ENCODE results near the gene SNX1.
"Not testable (repeated sequence)": the region's sequence is repeated elsewhere in the genome, so short reads cannot be mapped to it uniquely, and the experiment has no call there.

Gene SNX1

DNA sequence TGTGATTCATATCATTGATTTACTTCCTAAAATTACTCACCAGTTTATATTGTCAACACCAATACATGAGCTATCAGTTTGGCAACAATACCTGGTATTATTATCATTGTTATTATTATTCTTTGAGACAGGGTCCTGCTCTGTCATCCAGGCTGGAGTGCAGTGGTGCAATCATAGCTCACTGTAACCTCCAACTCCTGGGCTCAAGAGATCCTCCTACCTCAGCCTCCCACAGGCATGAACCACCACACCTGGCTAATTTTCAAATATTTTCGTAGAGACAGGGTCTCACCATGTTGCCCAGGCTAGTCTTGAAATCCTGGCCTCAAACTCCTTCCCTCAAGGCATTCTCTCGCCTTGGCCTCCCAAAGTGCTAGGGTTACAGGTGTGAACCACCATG is 22.3 kb upstream of the SNX1 start:
- H3K36me3 ChIP-seq (ENCODE audit: control insufficient read depth in 2 of 2, insufficient read depth in 2 of 2, low read length in 2 of 2) = peaks cover 12 to 23% of the 10 kb centered on the region in 2 donors
- not testable (repeated sequence) for H3K9me3 ChIP-seq (ENCODE audit: control insufficient read depth in 2 of 2, low read length in 2 of 2); H3K4me1 ChIP-seq (ENCODE audit: control insufficient read depth in 2 of 2, insufficient read depth in 2 of 2, low read length in 2 of 2); H3K27me3 ChIP-seq (ENCODE audit: control insufficient read depth in 2 of 2, insufficient read depth in 2 of 2, low read length in 2 of 2); H3K9ac ChIP-seq (ENCODE audit: low read depth in 1 of 2, low read length in 2 of 2); H3K27ac ChIP-seq (ENCODE audit: low read depth in 2 of 2, low read length in 2 of 2); H3K4me3 ChIP-seq (ENCODE audit: low read length in 2 of 2)

DNA sequence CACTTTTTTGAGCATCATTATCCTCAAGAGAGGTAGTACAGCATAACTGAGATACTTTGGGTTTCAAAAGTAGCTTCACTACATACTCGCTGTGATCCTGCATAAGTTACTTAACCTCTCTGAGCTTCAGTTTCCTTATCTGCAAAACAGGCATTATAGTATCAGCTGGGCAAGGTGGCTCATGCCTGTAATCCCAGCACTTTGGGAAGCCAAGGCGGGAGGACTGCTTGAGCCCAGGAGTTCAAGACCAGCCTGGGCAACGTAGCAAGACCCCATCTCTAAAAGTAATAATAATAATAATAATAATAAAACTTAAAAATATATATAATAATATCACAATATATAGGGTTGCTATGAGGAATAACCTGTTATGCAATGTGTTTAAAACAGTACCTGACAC is 13.0 kb upstream of the SNX1 start:
- Histone ChIP-seq H3K9ac (ENCODE audit: low read depth in 1 of 2, low read length in 2 of 2) (no peak overlapping the region), H3K9me3 (ENCODE audit: control insufficient read depth in 2 of 2, low read length in 2 of 2) (no peaks in the 10 kb centered on the region), H3K4me3 (ENCODE audit: low read length in 2 of 2) (no peak overlapping the region), H3K36me3 (ENCODE audit: control insufficient read depth in 2 of 2, insufficient read depth in 2 of 2, low read length in 2 of 2) (peaks cover 8 to 31% of the 10 kb centered on the region in 2 donors), H3K4me1 (ENCODE audit: control insufficient read depth in 2 of 2, insufficient read depth in 2 of 2, low read length in 2 of 2) (no peaks in the 10 kb centered on the region), H3K27me3 (ENCODE audit: control insufficient read depth in 2 of 2, insufficient read depth in 2 of 2, low read length in 2 of 2) (no peaks in the 10 kb centered on the region), H3K27ac (ENCODE audit: low read depth in 2 of 2, low read length in 2 of 2) (no peak overlapping the region)

DNA sequence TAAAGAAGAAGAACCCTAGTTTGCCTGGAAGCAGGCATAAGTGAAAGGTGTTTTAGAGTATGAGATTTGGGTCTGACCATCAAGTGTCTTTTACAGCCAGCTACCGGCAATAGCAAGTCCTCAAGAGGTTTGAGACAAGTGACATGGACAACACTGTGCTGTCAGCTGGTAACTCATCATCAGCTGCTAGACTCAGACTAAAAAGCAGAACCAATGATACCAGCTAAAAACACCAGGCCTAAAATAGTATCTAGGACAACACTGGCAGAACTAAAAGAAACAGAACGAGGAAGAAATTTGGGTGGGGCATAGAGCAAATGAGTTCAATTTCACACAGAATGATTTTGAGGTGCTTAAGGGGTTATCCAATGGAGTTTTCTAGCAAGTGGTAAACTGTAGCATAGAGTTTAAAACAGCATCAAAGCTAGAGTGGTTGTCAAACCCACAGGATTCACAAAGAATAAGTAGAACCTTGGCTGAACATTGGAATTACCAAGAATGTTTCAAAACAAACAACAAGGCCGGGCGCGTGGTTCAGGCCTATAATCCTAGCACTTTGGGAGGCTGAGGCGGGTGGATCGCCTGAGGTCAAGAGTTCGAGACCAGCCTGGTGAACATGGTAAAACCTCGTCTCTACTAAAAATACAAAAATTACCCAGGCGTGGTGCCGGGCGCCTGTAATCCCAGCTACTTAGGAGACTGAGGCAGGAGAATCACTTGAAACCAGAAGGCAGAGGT is 6.1 kb upstream of the SNX1 start:
- peak overlapping the region in 1 of 2 donors; percentile 6 for H3K9ac ChIP-seq (ENCODE audit: low read depth in 1 of 2, low read length in 2 of 2)
- H3K4me3 ChIP-seq (ENCODE audit: low read length in 2 of 2) = no peak overlapping the region
- H3K9me3 ChIP-seq (ENCODE audit: control insufficient read depth in 2 of 2, low read length in 2 of 2) = no peaks in the 10 kb centered on the region
- peak overlapping the region; percentile 20 to 48 for H3K27ac ChIP-seq (ENCODE audit: low read depth in 2 of 2, low read length in 2 of 2)
- H3K4me1 ChIP-seq (ENCODE audit: control insufficient read depth in 2 of 2, insufficient read depth in 2 of 2, low read length in 2 of 2) = peaks cover 13 to 15% of the 10 kb centered on the region in 2 donors
- peaks cover 10 to 23% of the 10 kb centered on the region in 2 donors for H3K36me3 ChIP-seq (ENCODE audit: control insufficient read depth in 2 of 2, insufficient read depth in 2 of 2, low read length in 2 of 2)
- H3K27me3 ChIP-seq (ENCODE audit: control insufficient read depth in 2 of 2, insufficient read depth in 2 of 2, low read length in 2 of 2) = no peaks in the 10 kb centered on the region

DNA sequence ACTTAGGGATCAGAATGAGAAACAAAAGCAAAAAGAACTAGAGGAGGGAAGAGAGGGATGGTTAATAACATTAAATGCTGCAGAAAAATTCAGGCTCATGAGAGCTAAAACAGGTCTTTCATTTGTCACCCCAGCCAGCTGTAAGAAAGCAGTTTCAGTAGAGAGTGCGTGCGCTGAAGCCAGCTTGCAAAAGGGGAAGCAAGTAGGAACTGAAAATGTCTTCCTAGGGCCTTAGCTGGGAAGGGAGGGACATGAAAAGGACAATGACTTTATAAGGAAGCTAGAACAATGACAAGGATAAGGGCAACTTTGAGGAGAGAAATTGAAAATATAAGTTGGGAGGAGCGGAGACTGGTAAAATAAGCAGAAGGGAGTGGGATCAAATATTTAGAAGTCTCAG is 5.3 kb upstream of the SNX1 start:
- H3K4me1 ChIP-seq (ENCODE audit: control insufficient read depth in 2 of 2, insufficient read depth in 2 of 2, low read length in 2 of 2) = peaks cover 18 to 23% of the 10 kb centered on the region in 2 donors
- H3K36me3 ChIP-seq (ENCODE audit: control insufficient read depth in 2 of 2, insufficient read depth in 2 of 2, low read length in 2 of 2) = peaks cover 10 to 18% of the 10 kb centered on the region in 2 donors
- peak overlapping the region; percentile 20 to 48 for H3K27ac ChIP-seq (ENCODE audit: low read depth in 2 of 2, low read length in 2 of 2)
- peak overlapping the region in 1 of 2 donors; percentile 20 for H3K9ac ChIP-seq (ENCODE audit: low read depth in 1 of 2, low read length in 2 of 2)
- no peak overlapping the region for H3K4me3 ChIP-seq (ENCODE audit: low read length in 2 of 2)
- H3K27me3 ChIP-seq (ENCODE audit: control insufficient read depth in 2 of 2, insufficient read depth in 2 of 2, low read length in 2 of 2) = no peaks in the 10 kb centered on the region
- H3K9me3 ChIP-seq (ENCODE audit: control insufficient read depth in 2 of 2, low read length in 2 of 2) = no peaks in the 10 kb centered on the region

DNA sequence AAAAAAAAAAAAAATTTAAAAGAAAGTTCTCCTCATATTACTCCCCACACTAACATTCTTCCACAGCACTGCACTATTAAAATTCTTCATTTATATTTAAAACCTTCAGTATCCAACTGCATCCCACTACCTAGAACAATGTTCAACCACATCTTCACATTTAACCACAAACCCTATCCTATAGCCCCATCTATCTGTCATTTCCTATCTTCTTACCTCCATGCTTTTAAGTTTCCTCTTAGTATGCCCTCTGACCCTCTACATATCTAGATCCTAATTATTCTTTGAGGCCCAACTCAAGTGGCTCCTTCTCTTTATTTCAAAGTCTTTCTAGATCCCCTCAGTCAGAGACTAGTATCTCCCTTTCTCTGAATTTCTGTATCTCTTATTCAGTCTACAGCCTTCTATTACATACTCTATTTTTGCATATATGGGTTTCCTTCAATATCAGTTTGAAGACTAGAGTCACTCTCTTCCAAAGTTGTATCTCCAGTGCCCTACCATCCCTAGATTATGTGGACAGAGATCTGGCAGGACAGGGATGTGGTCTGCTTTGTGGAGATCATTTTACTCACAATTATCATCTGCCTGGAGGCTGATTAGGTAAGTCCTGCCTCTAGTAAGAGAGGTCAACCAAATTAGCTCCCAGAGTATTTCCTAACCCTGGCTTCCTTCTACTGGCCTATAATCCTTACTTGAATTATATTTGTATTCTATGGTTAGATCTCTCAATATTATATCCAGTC is 3.5 kb upstream of the SNX1 start:
- H3K36me3 ChIP-seq (ENCODE audit: control insufficient read depth in 2 of 2, insufficient read depth in 2 of 2, low read length in 2 of 2) = peaks cover 9 to 18% of the 10 kb centered on the region in 2 donors
- H3K4me3 ChIP-seq (ENCODE audit: low read length in 2 of 2) = peak overlapping the region; percentile 88
- peak overlapping the region; percentile 73 to 91 for H3K27ac ChIP-seq (ENCODE audit: low read depth in 2 of 2, low read length in 2 of 2)
- H3K9me3 ChIP-seq (ENCODE audit: control insufficient read depth in 2 of 2, low read length in 2 of 2) = no peaks in the 10 kb centered on the region
- H3K4me1 ChIP-seq (ENCODE audit: control insufficient read depth in 2 of 2, insufficient read depth in 2 of 2, low read length in 2 of 2) = peaks cover 24 to 31% of the 10 kb centered on the region in 2 donors
- H3K27me3 ChIP-seq (ENCODE audit: control insufficient read depth in 2 of 2, insufficient read depth in 2 of 2, low read length in 2 of 2) = no peaks in the 10 kb centered on the region
- peak overlapping the region; percentile 81 to 90 for H3K9ac ChIP-seq (ENCODE audit: low read depth in 1 of 2, low read length in 2 of 2)

DNA sequence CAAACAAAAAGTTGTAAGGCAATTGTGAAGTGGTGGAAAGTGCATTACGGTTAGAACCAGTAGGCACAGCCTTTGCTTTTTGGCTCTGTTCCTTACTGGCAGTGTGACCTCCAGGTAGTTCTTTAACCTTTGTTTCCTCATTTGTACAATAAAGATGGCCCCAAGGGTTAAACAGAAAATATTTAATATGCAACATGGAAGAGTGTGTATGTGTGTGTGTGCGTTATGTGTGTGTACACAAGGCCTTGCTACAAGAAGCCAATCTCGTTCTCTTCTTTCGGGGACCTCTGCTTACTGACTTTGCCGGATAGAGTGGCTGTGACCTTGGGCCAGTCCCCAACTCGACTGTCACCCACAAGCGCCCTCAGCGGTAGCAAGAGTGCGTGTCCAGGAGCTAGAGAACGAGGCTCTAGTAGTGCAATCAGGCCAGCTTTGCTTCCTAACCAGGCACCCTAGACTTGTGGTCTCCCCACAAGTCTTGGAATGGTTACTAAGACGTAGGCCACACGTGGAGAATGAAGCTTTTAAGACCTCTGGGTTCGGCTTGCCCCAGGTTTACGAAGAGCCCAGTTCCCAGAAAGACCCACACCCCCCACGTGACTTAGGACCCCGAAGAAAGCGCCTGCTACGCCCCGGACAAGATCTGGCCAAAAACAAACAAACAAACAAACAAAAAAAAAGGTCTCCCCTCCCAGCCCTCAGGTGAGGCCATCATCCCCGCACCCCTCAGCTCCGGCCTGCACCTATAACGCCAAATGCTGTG is 2.7 kb upstream of the SNX1 start:
- H3K9me3 ChIP-seq (ENCODE audit: control insufficient read depth in 2 of 2, low read length in 2 of 2) = no peaks in the 10 kb centered on the region
- peaks cover 3 to 12% of the 10 kb centered on the region in 2 donors for H3K36me3 ChIP-seq (ENCODE audit: control insufficient read depth in 2 of 2, insufficient read depth in 2 of 2, low read length in 2 of 2)
- peak overlapping the region; percentile 81 to 90 for H3K9ac ChIP-seq (ENCODE audit: low read depth in 1 of 2, low read length in 2 of 2)
- H3K27me3 ChIP-seq (ENCODE audit: control insufficient read depth in 2 of 2, insufficient read depth in 2 of 2, low read length in 2 of 2) = no peaks in the 10 kb centered on the region
- peaks cover 25 to 39% of the 10 kb centered on the region in 2 donors for H3K4me1 ChIP-seq (ENCODE audit: control insufficient read depth in 2 of 2, insufficient read depth in 2 of 2, low read length in 2 of 2)
- H3K4me3 ChIP-seq (ENCODE audit: low read length in 2 of 2) = peak overlapping the region; percentile 88
- H3K27ac ChIP-seq (ENCODE audit: low read depth in 2 of 2, low read length in 2 of 2) = peak overlapping the region; percentile 73 to 91

DNA sequence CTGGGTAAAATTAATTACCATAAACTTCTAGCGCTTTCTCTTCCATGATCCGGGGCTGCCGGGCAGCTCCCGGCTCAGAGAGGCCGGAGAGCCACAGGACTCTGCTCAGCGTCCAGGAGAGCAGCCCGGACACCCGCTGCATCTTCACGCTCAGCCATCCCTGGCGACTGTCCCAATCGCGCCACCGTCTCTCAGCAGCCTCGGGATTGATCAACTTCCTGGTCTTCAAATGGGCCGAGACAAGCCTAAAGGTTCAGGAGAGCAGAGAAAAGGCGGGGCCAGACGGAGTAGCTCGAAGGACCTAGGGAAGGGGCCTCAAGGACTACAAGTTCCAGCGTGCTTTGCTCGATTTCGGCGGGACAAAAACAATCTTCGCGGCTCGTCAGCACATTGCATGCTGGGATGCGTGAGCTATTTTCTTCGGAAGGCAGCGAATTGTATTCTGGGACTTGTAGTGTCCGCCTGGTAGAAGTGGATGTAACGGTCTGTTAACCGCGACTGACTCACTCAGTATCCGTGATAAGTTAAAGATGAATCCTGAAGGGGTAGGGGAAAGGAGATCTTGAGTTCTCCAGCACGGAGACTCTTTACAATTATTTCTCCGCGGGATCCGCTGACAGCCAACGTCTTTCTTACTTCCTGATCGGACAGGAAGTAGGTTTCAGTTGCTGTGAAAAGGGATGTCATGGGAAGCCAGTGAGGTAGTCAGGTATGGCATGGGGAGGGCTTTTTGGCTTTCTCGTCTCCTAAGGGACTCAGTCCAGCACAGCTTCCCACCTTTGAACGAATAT is 2.0 kb upstream of the SNX1 start, which contains the start of gene CIAO2A:
TSS of gene CIAO2A (minus strand) at position 212 of the 791 bp plus-strand sequence. CDS start at position 142, 70 bp downstream.
- H3K4me1 ChIP-seq (ENCODE audit: control insufficient read depth in 2 of 2, insufficient read depth in 2 of 2, low read length in 2 of 2) = peaks cover 25 to 40% of the 10 kb centered on the region in 2 donors
- H3K36me3 ChIP-seq (ENCODE audit: control insufficient read depth in 2 of 2, insufficient read depth in 2 of 2, low read length in 2 of 2) = peaks cover 0 to 7% of the 10 kb centered on the region in 2 donors
- peak within 1 kb of the TSS; percentile 73 to 91 for H3K27ac ChIP-seq (ENCODE audit: low read depth in 2 of 2, low read length in 2 of 2)
- no peaks in the 10 kb centered on the region for H3K9me3 ChIP-seq (ENCODE audit: control insufficient read depth in 2 of 2, low read length in 2 of 2)
- peak within 1 kb of the TSS; percentile 88 for H3K4me3 ChIP-seq (ENCODE audit: low read length in 2 of 2)
- no peaks in the 10 kb centered on the region for H3K27me3 ChIP-seq (ENCODE audit: control insufficient read depth in 2 of 2, insufficient read depth in 2 of 2, low read length in 2 of 2)
- H3K9ac ChIP-seq (ENCODE audit: low read depth in 1 of 2, low read length in 2 of 2) = peak within 1 kb of the TSS; percentile 81 to 90

DNA sequence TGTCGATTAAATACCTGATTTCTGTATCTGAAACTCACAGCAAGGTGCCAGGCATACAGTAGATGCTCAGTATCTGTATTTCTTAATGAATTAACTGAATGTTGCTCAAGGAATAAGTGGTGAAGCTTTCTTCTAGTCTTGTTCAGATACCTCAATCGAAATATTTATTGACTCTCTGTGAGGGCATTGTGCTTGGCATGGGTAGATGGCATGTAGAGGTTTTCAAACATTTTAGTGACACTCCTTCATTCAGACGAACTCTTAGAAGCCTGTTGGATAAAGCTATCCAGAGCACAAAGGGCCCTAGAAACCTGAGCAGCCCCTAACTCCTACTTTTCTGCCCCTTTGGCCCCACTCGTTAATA is 369 bp upstream of the SNX1 start:
- Histone ChIP-seq H3K9me3 (ENCODE audit: control insufficient read depth in 2 of 2, low read length in 2 of 2) (no peaks in the 10 kb centered on the region), H3K27ac (ENCODE audit: low read depth in 2 of 2, low read length in 2 of 2) (peak overlapping the region; percentile 81), H3K36me3 (ENCODE audit: control insufficient read depth in 2 of 2, insufficient read depth in 2 of 2, low read length in 2 of 2) (peaks cover 0 to 2% of the 10 kb centered on the region in 2 donors), H3K4me3 (ENCODE audit: low read length in 2 of 2) (peak overlapping the region; percentile 59 to 88), H3K9ac (ENCODE audit: low read depth in 1 of 2, low read length in 2 of 2) (peak overlapping the region; percentile 53 to 89), H3K4me1 (ENCODE audit: control insufficient read depth in 2 of 2, insufficient read depth in 2 of 2, low read length in 2 of 2) (peaks cover 25 to 40% of the 10 kb centered on the region in 2 donors), H3K27me3 (ENCODE audit: control insufficient read depth in 2 of 2, insufficient read depth in 2 of 2, low read length in 2 of 2) (no peaks in the 10 kb centered on the region)

DNA sequence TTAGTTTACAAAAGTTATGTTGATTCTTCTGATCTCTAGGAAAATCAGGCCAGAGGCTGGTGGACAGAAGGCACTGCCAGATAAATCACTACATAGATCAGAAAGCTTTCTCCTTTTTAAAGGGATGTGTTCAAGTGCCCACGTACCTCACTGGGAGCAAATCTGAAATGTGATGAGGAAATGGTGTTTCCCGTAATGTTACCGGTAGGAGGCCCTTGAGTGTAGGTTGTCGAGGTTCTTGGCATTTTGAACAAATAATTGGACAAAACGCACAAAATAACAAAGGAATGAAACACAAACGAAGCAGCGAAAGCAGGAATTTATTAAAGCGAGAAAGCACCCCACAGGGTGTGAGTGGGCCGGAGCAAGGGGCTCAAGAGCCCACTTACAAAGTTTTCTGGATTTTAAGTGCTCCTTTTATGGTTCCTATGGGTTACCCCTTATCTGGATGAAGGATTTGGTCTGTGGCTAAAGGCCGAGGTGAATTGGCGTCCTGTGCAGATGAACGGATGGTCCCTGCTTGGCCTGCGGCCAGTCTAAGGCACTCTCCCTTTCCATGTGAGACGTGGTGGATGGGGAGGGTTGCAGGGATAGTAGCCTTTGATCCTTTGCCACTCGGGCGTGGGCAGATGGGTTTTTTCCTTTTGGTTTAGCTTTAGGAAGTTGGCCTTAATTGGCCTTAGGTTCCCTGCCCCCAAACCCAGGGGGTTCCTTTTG is 1.0 kb downstream of the SNX1 start:
- Histone ChIP-seq H3K27ac (ENCODE audit: low read depth in 2 of 2, low read length in 2 of 2) (peak overlapping the region in 1 of 2 donors; percentile 81), H3K4me3 (ENCODE audit: low read length in 2 of 2) (peak overlapping the region; percentile 83 to 96), H3K9me3 (ENCODE audit: control insufficient read depth in 2 of 2, low read length in 2 of 2) (no peaks in the 10 kb centered on the region), H3K4me1 (ENCODE audit: control insufficient read depth in 2 of 2, insufficient read depth in 2 of 2, low read length in 2 of 2) (peaks cover 25 to 40% of the 10 kb centered on the region in 2 donors), H3K27me3 (ENCODE audit: control insufficient read depth in 2 of 2, insufficient read depth in 2 of 2, low read length in 2 of 2) (no peaks in the 10 kb centered on the region), H3K9ac (ENCODE audit: low read depth in 1 of 2, low read length in 2 of 2) (peak overlapping the region; percentile 58 to 89), H3K36me3 (ENCODE audit: control insufficient read depth in 2 of 2, insufficient read depth in 2 of 2, low read length in 2 of 2) (no peaks in the 10 kb centered on the region)
